Suppressor macrophage (primary cell): ENCODE measurements around the gene SLC22A31.
"Not testable (repeated sequence)": the region's sequence is repeated elsewhere in the genome, so short reads cannot be mapped to it uniquely, and the experiment has no call there.

ENCODE experiments used
- DNase-seq, 4 experiments: peaks; one replicate each; pipeline ENCODE4 v3.0.0-alpha.2; 2020 to 2022

The SLC22A31 gene

DNA sequence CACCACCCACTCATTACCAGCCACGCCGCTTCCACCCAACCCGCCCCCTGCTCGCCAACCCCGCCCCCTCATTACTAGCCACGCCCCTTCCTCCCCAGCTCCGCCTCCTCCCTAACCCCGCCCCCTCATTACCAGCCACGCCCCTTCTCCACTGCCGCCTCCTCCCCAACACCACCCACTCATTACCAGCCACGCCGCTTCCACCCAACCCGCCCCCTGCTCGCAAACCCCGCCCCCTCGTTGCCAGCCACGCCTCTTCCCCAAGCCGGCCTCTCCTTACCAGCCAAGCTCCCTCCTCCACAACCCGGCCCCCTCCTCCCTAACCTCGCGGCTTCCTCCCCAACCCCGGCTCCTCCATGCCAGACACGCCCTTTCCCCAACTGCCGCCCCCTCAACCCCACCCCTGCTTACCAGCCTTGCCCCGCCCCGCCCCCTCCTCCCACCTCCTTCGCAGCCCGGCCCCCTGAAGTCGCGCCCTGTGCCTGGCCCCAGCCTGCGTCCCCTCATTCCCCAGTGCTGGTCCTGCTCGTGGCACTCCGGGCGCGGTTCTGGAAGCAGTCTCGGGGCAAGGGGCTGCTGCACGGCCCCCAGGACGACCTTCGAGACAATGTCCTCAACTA lies 7.3 kb downstream of the SLC22A31 start:
- peak in 2 of 4 experiments; percentile 51 to 70 for DNase-seq

DNA sequence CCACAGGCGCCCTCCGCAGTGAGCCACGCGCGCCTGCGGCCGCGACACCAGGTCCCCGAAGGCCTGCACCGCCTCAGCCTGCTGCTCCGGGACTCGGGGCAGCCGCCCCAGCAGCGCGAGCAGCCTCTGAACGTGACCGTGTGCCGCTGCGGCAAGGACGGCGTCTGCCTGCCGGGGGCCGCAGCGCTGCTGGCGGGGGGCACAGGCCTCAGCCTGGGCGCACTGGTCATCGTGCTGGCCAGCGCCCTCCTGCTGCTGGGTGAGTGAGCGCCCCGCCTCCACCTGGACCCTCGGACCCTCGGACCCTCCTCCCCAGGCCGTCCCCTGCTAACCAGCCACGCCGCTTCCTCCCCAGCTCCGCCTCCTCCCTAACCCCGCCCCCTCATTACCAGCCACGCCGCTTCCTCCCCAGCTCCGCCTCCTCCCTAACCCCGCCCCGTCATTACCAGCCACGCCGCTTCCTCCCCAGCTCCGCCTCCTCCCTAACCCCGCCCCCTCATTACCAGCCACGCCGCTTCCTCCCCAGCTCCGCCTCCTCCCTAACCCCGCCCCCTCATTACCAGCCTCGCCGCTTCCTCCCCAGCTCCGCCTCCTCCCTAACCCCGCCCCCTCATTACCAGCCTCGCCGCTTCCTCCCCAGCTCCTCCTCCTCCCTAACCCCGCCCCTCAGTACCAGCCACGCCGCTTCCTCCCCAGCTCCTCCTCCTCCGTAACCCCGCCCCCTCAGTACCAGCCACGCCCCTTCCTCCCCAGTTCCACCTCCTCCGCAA lies 8.0 kb downstream of the SLC22A31 start:
- peak; percentile 29 to 84 (median 75) for DNase-seq

DNA sequence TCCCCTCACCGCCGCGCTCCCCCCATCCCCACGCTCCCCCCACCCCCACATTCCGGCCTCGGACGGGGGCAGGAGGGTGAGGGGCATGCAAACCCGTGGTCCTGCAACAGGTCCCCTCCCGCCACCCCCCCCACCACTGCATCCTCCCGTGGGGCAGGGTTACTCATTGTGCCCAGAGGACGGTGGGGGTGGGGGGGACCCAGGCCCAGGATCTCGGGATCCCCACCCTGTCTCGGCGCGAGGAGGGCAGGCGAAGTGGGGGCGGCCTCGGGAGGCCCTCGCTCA lies 8.5 kb downstream of the SLC22A31 start:
- DNase-seq: no peak

GRCh38 chr16:89191033-89191900 lies 9.1 kb downstream of the SLC22A31 start:
- no peak for DNase-seq

DNA sequence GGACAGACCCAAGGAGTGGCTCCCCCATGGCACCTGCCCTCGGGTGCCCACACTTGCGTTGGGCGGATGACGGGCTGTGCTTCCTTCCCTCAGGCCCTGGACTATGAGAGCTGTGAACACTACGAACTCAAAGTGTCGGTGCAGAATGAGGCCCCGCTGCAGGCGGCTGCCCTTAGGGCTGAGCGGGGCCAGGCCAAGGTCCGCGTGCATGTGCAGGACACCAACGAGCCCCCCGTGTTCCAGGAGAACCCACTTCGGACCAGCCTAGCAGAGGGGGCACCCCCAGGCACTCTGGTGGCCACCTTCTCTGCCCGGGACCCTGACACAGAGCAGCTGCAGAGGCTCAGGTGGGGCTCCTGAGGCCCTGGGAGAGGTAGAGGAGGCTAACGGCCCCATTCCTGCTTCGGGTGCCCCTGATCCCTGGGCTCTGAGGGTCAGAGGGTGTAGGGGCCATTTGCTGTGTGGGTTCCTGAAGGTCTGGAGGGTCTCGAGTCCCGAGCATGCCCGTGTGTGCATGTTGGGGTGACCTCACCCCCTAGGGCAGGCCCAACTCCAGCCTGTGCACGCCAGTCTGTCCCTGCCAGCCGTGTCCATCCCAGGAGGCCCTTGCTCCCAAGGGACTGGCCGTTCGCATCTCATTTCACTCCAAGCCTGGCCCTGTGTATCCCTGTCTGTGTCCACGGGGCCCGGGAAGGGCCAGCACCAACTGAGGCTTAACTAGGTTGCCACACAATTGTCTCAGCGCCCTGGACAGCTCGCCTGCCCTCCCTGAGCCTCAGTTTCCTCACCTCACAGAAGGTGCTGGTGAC lies 10.0 kb downstream of the SLC22A31 start:
- no peak for DNase-seq

GRCh38 chr16:89189358-89190025 lies 10.8 kb downstream of the SLC22A31 start:
- no peak for DNase-seq

DNA sequence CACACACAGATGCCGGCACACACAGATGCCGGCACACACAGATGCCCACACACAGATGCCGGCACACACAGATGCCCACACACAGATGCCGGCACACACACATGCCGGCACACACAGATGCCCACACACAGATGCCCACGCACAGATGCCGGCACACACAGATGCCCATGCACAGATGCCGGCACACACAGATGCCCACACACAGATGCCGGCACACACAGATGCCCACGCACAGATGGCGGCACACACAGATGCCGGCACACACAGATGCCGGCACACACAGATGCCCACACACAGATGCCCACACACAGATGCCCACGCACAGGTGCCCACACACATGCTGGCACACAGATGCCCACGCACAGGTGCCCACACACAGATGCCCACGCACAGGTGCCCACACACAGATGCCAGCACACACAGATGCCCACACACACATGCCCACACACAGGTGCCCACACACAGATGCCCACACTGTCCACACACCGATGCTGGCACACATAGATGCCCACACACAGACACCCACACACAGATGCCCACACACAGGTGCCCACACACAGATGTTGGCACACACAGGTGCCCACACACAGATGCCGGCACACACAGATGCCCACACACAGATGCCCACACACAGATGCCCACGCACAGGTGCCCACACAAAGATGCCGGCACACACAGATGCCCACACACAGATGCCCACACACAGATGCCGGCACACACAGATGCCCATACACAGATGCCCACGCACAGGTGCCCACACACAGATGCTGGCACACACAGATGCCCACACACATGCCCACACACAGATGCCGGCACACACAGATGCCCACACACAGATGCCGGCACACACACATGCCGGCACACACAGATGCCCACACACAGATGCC lies 11.6 kb downstream of the SLC22A31 start:
- DNase-seq: not testable (repeated sequence)

DNA sequence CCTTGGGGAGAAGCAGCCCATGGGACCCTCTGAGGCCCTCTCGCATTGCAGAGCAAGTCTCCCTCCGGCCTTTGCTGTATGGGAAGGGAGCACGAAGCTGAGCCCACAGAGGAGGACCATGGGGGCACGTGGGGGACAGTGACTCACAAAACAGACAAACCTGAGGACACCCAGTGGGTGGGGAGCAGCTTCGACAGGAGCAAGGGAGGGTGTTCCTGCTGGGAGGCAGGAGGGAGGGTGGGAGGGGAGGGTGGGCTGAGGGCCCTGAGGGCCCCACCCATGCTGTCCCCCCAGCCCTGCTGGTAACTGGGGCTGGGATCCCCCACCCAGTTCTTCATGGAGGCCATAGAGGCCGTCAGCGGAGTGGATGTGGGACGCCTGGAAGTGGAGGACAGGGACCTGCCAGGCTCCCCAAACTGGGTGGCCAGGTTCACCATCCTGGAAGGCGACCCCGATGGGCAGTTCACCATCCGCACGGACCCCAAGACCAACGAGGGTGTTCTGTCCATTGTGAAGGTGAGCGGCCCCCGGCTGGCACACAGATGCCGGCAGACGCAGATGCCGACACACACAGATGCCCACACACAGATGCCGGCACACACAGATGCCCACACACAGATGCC lies 12.5 kb downstream of the SLC22A31 start:
- no peak for DNase-seq

DNA sequence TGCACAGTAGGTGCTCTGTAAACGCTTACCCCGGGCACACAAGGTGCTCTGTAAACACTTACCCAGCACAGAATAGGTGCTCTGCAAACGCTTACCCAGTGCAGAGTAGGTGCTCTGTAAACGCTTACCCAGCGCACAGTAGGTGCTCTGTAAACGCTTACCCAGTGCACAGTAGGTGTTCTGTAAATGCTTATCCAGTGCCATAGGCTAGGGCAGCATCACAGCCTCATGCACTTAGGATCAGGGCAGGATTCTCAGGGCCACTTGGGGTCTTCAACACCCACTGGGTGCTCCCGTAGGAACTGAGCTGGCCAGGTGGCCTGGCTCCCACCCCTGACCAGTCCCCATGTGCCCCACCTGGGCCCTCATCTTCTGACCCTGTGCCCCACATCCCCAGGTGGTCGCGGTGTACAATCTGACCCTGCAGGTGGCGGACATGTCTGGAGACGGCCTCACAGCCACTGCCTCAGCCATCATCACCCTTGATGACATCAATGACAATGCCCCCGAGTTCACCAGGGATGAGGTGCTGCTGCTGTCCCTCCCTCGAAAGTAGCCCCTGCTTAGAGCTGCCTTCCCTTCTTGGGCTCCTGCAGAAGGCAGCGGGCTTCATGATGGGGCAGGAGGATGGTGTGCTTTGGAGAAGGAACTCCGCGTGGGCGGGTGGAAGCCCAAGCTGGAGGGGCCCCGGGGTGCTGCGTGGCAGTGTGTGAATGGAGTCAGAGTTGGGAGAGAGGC lies 13.1 kb downstream of the SLC22A31 start:
- DNase-seq: peak; percentile 55 to 77 (median 73)

- DNase-seq: peak in 1 of 4 experiments; percentile 2
Measured at GRCh38 chr16:89186593-89187031, 13.7 kb downstream of the SLC22A31 start.

DNA sequence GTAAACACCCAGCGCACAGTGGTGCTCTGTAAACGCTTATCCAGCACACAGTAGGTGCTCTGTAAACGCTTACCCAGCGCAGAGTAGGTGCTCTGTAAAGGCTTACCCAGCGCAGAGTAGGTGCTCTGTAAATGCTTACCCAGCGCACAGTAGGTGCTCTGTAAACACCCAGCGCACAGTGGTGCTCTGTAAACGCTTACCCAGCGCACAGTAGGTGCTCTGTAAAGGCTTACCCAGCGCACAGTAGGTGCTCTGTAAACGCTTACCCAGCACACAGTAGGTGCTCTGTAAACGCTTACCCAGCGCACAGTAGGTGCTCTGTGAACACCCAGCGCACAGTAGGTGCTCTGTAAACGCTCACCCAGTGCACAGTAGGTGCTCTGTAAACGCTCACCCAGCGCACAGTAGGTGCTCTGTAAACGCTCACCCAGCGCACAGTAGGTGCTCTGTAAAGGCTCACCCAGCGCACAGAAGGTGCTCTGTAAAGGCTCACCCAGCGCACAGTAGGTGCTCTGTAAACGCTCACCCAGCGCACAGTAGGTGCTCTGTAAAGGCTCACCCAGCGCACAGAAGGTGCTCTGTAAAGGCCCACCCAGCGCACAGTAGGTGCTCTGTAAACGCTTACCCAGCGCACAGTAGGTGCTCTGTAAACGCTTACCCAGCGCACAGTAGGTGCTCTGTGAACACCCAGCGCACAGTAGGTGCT lies 14.3 kb downstream of the SLC22A31 start:
- peak in 1 of 4 experiments; percentile 0 for DNase-seq

DNA sequence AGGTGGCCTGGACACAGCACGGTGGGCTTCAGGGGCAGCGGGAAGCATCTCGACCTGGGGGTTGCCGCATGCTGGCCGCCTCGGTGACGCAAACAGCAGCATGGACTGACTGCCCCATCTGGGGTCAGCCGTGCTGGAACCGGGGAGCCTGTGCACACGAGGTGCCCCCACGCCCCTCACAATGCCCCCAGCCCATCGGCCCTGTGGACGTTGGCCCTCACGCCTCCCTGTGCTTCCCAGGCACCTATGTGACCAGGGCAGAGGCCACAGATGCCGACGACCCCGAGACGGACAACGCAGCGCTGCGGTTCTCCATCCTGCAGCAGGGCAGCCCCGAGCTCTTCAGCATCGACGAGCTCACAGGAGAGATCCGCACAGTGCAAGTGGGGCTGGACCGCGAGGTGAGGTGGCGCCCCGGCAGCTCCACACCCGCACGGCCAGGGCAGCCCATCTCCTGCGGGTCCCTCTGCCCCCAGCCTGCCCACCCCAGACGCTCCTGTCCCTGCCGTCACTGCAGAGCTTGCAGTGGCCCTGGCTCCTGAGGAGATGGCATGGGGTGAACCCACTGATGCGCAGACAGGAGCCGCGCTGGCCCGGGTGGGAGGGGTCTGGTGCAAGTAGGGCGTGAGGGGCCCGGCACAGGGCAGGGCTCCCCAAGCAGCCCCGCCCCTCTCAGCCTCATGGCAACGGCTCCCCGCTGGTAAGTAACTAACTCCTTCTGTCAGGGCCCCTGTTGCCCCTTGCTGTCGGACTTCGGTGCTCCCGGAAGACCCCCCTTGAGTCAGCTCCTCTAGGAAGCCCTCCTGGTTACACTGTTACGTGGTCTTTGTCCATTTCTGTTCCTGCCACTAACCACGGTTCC lies 15.2 kb downstream of the SLC22A31 start:
- DNase-seq: peak in 1 of 4 experiments; percentile 2

DNA sequence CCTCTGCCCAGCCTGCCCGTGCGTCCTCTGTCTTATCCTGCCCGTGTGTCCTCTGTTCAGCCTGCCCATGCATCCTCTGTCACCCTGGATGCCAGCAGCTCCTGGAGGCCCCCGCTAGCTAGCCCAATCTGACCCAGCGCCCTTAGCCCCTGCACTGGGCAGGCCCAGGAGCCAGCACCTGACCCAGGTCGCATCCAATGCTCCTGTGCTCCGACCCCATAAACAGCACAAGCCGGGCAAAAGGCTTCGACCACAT lies 15.7 kb downstream of the SLC22A31 start:
- DNase-seq: no peak

GRCh38 chr16:89183975-89184676 lies 16.2 kb downstream of the SLC22A31 start:
- DNase-seq: peak in 1 of 4 experiments; percentile 2

GRCh38 chr16:89183463-89183862 lies 16.9 kb downstream of the SLC22A31 start:
- peak in 1 of 4 experiments; percentile 1 for DNase-seq

- DNase-seq: no peak
Measured at GRCh38 chr16:89179656-89180315, 20.6 kb downstream of the SLC22A31 start.

DNA sequence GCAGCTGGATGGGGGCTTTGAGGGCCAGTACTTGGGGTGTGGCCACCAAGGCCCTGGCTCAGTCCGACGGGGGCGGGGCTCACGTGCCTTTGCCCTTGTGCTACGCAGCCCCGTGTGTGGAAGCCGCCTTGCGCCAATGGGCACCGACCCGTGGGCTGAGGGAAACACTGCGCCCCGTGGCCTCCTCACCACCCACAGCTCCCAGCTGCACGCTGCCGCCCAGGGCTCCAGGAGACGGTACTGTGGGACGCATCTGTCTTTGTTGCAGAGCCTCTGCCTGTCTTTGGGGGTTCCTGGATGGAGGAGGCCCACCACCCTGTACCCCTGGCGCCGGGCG lies 21.2 kb downstream of the SLC22A31 start:
- DNase-seq: no peak
